HG02623 (cell line): ENCODE measurements around the gene GJD2.

ENCODE experiments used
- ATAC-seq: cut with Tn5 transposase; IDR thresholded peaks from one replicate; pipeline ENCODE4 v1.9.1; 2021; ENCODE audit warnings: moderate library complexity; ENCODE audit not compliant: unreplicated experiment

GJD2 gene

DNA sequence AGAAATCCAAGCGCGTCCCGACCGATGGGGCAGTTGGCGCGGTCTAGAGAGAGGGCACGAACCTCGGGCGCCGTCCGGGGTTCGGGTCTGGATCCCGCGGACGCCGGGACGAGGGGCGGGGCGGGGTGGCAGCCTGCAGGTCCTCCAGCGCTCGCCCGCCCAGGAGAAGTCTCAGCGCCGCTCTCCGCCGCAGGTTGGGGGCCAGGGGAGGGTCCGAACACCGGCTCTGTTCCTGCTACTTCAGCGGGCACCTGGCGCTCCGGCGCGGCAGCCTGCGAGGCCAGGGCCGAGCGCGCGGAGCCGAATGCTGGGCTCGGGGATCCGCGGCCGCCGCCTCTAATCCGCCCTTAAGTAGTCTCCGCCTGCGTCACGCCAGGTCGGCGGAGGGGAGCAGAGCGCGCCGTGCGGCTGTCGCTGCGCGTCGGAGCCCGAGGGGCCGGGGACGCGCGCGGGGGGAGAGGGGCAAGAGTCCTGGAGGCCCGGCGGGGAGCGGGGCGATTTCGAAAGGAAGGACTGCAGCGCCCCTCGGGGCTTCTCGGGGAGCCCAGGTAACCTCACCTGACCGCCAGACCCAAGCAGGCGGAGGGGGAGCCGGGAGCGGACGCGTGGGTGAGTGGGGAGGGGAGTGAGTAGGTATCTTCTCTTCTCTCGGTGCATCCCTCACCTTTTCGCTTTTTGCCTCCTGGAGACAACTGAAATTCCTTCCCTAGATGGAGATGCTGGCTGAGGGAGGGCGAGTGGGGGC lies at the start of gene GJD2:
Gene GJD2, minus strand, starts transcription at position 325 of the 745 bp plus-strand sequence. CDS start 510 bp downstream, outside the sequence.
- no peak for ATAC-seq

DNA sequence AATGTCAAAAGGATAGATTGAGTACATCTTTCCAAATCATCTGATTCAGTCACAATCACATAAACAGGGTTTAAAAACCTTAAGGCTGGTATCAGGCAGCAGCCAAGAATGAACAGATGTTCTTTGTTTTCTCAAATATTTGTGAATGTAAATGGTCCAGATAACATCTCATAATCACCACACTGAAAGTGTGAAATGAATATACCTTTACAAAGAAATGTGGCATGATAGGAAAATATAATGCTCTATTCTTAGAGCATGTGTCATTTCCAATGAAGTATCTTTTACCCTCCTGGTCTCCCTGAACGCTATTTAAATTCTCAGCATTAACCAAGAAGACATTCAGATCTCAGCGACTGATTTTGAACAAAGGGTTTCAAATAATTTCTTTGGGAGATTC lies 49.3 kb upstream of the GJD2 start:
- ATAC-seq, result no peak

DNA sequence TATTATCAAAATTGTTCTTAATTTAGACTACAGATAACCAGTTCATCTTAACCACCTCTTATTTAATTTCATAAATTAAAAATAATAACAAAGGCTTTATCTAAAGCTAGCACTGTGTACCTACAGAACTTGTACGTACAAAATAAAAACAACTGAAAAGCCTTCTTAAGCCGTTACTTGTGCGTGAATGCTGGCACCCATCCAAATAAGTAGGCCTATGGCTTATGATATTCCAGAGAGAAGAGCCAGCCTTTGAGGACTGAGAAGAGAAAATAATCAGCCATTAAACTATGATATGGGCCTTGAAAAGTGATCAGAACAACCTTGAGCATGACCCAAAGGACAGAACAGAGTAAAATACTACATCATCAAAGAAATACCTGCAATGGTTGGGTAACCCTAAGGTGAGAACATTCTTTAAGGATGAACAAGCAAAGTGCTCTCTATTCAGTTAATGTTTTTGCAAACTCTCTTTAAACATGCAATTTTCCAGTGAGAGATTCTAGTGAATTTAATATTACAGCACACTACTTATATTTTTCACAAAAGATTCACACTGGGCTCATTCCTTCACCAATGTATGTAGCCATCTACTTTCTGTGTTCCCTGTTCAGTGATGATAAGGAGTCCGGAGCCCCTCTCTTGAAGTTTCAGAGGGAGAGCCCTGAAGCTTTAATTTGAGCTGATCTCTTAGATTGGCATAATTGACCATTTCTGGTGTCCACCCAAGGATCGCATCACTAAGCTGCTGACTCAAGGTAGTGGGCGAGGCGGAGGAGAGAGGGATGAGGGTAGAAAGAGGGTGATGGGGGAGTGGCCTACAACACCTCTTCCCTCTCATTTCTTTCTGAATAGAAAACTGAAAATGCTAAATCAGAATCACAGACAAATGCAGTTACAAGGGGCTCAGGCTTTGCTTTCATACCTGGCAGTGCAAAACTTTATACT lies 48.3 kb upstream of the GJD2 start:
- ATAC-seq, result no peak

DNA sequence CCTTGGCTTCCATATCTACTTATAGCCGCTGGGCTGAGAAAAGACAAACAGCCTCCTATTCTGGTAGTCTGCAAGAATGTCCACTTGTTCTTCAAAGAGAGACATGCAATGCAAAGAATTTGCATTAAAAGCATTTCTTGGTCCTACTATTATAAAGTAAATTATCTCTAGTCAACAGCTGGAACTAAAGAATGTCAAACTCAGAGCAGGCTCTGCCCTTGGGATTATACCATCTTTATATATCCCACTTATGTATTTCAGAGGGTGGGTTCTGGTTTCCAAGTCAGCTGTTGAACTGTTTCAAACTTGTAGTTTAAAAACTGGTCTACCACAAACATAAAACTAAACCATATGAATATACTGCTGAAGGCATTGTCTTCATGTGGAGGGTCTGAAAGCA lies 47.6 kb upstream of the GJD2 start:
- ATAC-seq, result no peak

DNA sequence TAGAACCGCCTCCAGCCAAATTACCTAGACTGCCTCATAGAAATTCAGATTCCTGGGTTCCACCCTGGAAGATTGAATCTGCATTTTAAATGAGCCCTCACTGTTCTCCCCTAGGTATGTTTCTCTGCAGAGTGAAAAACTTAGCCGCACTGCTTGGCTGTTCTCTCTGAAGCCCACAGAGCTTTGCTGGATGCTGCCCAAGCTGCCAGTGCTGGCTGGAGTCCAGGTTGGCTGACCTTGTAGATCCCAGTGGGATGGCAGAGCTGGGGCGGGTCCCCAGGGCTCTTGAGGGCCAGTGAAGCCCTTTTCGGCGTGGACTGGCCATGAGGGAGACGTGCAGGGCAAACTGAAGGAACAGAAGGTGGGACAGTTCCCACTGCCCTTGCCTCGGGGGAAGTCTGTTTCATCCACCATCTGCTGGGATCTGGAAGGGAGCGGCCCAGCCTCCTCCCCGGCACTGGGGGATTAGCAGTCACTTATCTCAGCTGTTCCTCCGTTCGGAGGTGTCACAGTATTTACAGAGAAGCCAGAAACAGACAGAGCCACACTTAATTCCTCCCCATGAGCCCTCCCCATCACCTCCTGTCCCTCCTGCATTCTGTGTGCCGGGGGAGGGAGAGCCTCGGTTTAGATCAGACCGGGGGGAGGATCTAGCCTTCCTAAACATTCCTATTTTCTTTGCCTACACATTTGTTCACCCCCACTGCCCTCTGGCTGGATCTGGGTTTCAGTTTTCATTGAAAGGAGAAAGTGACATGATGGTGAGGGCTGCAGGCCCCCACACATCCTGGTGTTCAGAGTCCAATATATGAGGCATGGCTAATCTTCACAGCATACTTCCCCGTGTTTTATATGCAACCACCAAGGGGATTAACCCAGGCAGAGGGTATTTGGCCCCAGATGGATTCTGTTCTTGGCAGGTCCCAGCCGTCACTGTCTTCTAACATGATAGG lies 44.6 kb upstream of the GJD2 start:
- no peak for ATAC-seq

DNA sequence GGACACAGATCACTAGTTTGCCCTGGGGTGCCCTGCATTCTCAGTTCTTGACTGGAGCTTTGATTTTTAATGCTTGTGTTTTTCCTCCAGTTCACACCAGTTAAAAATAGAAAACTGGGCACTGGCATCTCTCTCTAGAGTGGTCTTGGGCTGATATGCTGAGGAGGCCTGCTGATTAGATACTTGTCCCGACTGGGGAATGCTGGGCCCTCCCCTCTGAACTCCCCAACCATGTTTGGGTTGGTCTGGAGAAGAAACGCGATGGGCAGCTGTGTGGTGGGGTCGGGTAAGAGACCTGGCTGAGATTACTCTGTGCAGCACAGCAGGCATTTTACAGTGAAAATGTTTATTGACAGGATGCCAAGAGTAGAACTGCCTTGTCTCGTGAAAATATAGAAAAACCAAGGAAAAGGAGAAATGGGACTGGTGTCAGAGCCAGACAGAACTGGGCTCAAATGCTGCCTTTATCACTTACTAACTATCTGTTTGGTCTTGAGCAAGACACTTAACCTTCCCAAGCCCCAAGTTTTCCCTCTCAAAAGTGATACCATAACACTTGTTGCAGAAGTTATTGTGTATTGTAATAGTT lies 42.1 kb upstream of the GJD2 start:
- no peak for ATAC-seq

DNA sequence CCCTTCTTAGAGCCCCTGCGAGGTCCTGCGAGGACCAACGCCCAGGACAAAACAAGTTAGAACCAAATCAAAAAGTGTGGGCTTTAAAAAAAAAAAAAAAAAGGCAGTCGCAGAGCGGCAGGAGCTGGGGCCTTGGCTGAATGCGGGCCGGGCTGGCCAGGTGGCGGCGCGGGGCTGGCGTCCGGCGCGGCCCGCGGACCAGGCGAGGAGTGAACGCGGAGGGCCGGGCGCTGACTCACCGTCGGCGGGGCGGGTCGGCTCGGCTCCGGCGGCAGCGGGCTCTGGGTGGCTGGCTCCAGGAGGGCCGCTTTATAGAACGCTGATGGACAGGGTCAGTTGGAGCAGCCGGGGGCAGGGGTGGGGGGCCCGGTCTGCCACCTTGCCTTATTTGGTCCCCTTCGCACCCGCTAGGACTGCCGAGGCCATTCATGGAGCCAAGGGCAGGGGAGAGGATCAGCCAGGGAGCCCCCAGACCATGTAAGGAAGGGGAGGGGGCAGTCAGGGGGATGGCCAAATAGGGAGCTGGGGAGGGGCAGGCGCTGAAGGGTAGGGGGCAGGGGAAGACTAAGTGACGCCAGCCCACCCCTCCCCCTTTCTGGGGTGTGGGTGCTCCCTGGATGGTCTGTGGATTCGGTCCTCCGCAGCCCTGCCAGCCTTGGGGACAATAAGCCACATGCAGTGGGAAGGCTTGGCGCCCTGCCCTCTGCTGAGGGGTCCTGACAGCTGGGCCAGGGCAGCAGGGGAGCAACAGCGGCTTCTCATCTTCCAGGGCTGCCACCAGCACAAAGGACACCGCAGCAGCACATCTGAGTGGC lies 40.7 kb upstream of the GJD2 start, which contains the start of gene ACTC1:
Gene ACTC1, minus strand, starts transcription at position 283 of the 815 bp plus-strand sequence. CDS start 741 bp downstream, outside the sequence.
- ATAC-seq, result no peak

DNA sequence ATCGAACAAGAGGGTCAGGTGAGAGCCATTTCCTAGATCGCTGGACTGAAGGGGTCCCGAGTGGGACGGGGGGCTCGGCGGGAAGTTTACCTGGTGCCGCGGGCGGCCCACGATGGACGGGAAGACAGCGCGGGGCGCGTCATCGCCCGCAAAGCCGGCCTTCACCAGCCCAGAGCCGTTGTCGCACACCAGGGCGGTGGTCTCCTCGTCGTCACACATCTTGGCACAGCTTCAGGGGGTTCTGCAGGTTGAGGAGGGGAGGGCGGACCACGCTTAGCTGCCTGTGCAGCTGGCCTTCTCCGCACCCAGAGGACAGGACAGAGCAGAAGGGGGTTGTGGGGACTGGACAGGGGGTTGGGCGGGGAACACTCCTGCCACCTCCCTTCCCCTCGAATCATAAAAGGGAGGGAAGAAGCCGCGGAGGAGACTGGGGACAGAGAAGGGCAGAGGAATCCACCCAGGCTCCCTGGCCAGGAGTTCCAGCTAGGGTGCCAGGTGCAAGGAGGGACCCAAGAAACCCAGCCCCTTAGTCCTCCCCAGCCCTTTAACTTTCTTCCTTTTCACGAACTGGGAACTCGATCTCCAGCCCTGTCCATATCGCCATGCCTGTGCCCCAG lies 39.9 kb upstream of the GJD2 start:
- no peak for ATAC-seq

DNA sequence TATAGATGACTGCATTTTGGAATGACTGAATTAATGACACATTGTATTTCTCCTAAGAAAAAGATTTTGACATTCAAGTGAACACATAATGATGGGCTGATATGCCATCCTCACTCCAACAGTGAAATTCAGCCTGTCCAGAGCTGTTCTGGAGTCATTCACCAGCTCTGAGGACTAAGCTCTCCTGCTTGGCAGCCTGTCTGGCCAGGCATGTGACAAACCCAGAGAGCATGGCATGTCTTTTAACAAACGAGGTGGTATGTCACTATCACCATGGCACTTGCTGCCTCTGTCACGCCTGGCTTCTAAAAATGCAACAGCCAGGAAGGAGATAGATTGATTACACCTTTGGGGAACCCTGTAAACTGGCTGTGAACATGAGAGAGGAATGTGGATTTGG lies 39.1 kb upstream of the GJD2 start:
- ATAC-seq, result no peak

DNA sequence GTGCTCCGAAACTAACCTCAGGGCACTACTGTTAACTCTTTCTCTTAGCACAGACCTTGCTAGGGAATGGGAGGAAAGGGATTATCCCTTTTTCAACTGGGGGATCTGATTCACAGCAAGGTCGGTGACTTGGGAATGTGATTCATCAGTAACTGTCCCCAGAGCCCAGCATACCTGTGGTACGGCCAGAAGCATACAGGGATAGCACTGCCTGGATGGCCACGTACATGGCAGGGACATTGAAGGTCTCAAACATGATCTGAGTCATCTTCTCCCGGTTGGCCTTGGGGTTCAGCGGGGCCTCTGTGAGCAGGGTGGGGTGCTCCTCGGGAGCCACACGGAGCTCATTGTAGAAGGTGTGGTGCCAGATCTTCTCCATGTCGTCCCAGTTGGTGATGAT lies 38.3 kb upstream of the GJD2 start:
- no peak for ATAC-seq

DNA sequence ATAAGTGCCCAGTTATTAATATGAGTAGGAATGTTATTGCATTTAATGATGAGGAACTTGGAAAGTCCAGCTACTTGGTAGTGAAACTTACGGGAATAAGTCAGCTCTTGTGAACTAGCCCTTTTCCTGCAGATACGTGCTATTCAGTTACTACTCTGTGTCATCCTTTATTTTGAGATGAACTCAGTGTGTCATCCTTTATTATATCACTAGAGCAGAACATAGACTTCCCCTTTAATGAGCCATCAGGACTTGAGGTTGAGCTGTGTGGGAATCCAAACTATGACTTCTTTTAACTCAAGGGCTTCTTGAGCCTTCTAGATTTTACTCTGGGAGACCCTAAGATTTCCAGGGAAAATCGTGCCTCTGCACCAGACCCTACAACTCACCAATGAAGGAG lies 36.9 kb upstream of the GJD2 start:
- no peak for ATAC-seq

DNA sequence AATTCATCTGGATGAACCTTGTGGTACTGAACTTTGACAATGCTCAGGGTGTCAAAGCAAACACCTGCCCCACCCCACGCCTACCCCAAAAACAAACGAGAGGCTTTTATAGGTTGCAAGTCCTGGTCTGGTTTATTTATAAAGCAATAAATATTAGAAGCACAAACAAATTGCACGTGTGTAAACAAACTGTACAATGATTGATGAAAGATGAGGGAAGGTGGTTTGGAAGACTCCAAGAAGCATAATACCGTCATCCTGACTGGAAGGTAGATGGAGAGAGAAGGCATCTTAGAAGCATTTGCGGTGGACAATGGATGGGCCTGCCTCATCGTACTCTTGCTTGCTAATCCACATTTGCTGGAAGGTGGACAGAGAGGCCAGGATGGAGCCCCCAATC lies 35.3 kb upstream of the GJD2 start:
- ATAC-seq, result no peak

DNA sequence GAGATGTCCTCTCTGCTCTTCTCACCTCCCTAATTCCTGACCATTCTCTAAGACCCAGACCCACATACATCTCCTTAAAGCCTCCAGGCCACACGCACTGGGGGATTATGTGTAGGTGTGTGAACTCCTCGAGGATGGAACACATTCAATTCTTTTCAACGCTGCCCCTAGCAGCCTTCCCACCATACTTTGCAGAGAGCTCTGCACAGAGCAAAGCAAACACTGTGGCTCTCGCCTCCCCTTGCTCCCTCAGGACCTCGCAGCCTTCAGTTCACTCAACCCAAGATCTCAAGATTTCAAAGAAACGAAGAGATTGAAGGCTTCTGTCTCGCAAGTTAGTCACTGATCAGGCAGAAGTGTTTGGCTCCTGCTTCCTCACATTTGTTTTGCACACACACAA lies 34.5 kb upstream of the GJD2 start:
- no peak for ATAC-seq

DNA sequence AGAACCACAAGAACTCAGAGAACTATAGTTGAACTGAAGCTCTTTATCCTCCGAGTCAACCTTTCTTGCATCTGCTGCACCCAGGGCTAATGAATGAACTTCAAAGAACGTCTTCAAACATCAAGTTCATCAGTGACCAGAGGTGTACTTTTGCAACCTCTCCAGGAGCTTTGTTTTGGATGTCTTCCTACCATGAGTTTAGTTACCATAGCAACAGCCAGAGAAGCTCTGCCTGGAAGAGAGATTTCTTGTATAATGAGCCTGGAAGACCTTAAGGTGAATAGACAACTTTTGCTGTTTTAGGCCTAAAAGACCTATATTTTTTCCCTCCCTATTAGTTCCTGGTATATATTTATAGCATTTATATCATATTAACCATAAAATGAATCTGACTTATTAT lies 31.4 kb upstream of the GJD2 start:
- no peak for ATAC-seq

DNA sequence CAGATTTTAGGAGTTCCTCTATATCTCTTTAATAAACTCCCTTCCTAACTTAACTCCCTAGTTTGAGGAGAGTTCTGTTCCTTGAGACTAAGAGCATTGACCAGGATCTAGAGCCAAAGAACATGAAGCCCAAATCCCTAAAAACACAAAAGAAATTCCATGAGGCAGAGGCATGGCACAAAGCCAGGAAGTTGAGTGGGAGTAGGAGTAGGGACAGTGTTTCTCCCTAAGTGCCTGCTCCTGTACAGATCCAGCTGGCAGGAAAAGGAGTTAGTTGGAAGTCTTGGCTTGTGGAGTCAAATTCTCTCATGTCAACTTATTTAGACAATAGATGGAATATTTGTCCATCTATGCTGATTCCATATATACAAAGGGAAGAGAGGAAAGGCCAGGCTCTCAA lies 29.2 kb upstream of the GJD2 start:
- no peak for ATAC-seq

DNA sequence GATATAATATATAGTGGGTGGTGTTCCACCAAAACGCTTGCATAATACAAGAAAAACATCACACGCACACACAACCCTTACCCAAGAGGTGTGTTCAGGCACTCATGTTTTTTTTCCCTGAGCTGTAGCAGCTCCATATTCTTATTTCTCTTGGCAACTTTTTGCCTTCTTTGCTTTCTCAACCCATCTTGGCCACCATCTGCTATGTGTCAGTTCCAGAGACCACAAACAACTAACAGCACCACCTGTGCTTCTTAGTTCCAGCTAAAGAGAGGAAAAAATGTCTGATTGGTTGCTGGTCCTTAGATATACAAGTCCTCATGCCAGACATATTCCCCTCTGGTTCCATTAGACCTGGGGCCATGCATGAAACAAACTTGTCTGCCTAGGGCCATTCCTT lies 28.6 kb upstream of the GJD2 start:
- ATAC-seq, result no peak

DNA sequence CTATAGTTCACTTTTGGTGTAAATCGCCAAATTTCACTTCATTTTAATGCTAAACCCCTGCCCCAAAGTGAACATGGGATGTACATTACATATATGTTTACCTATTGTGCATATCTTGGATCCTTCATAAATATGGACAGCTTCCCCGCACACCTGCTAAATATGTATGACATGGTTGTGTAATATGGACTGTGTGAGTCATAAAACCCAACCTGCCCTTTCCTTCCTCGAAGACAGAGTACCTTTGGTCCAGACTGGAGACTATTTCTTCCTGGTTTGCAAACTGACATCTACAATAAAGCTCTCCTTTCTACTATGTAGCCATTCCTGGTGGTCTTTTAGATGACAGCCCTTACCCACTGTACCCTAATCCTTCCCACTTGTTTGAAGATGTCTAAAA lies 28.1 kb upstream of the GJD2 start:
- no peak for ATAC-seq

DNA sequence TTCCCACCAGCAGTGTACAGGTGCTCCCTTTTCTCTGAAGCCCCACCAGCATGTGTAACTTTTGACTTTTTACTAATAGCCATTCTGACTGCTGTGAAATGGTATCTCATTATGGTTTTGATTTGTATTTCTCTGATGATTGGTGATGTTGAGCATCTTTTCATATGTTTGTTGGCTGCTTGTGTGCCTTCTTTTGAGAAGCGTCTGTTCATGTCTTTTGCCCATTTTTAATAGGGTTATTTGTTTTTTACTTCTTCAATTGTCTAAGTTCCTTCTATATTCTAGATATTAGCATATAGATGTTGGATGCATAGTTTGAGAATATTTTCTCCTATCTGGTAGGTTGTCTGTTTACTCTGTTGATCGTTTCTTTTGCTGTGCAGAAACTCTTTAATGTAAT lies 25.9 kb upstream of the GJD2 start:
- no peak for ATAC-seq

DNA sequence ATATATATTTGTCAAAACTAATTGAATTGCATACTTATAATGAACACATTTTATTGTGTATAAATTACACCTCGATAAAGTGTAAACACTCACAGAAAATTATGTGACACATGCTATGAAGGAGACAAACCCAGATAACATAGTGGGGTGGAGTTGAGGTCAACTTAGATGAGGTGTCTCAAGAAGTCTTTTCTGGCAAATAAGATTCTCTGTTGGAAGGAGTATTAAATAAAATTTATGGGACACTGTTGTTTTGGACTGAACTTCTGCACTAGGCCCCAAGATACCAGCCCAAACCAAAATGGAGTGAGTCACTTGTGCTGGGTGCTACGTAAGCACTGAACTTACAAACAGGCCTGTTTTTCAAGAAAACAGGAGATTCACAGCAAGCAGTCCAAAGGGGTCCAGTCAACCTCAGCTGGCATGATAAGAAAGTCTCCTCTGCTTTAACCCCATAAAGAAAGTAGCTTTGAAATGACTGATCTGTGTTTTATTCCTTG lies 21.9 kb upstream of the GJD2 start:
- no peak for ATAC-seq
